ENCODE measurements around the gene BRS3.

- TF ChIP-seq CTCF (IDR thresholded peaks at IDR 0.05) = no peak
- no peak for TF ChIP-seq POLR2A (IDR thresholded peaks at IDR 0.05; ENCODE audit: low read depth)
Measured at GRCh38 chrX:136477026-136477425, 10.7 kb upstream of the BRS3 start.

Measured in esophagus muscularis mucosa (tissue), 3 donors.